GM18951 (cell line): ENCODE data around the gene PIGR.
"Not testable (repeated sequence)": the region's sequence is repeated elsewhere in the genome, so short reads cannot be mapped to it uniquely, and the experiment has no call there.

Experiments
- POLR2A ChIP-seq: IDR thresholded peaks from 4 replicates; pipeline ENCODE4 v1.6.1; 2011; ENCODE audit warnings: mild to moderate bottlenecking; ENCODE audit not compliant: insufficient read length, insufficient read depth; ENCODE audit errors: extremely low read depth
- in situ Hi-C: fragments of 300-500 bp; cut with MboI; formaldehyde crosslinking; loops from one replicate; pipeline ENCODE4 v1.12.0; 2022; ENCODE audit warnings: low sequenced_read_pairs, mixed read lengths, inconsistent platforms; ENCODE audit not compliant: unreplicated experiment

PIGR gene

GRCh38 chr1:206935491-206936067 is 10.7 kb downstream of the PIGR start:
- TF ChIP-seq POLR2A = no peak
- in situ Hi-C loops = no loop called here

DNA sequence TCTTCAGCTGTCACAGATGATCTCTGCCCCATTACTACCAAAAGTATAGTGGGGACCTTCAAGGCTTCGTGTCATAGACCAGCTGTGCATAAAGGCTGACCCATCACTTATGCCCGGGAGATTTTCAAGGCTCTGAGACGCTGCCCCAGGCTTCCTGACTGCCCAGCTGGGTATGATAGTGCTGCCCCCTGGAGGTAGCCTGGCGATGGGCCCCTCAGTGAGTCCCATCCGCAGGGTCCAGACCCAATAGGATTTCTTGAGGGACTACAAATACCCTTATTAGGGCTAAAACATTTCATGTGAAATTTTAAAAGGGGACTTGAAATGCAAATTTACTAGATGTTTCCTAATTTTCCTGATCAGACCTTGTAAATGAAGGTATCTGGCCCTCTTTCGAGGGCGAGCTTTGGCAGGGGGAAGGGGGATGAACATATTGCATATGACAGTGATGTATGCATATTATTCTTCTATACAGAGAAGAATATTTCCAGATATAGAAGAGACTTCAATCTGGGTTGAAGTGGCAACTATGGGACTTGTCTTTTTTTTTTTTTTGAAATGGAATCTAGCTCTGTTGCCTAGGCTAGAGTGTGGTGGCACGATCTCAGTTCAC is 12.8 kb downstream of the PIGR start:
- in situ Hi-C loops = no loop called here

DNA sequence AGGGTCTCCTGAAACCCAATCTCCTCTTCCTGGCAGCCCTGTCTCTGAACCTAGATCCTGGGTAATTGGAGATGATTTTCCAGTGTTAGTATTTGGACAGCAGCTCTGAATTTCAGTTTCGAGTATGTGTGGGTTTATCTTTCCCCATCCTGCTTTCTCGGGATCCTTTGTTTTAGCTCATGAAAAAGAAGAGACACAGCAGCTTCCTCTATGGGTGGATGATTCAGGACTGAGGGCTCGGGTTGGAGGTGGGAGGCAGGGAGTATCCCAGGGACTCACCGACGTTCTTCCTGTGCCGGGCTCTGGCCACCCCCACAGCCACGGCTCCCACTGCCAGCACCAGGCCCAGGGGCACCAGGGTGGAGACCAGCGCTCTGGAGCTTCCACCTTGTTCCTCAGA is 14.1 kb downstream of the PIGR start:
- in situ Hi-C loops = no loop called here
- TF ChIP-seq POLR2A = no peak

More for the DNA sequence above, 12.8 kb downstream of the PIGR start:
- no peak for TF ChIP-seq POLR2A

- in situ Hi-C loops = no loop called here
- peak; percentile 18 for TF ChIP-seq POLR2A
Measured at GRCh38 chr1:206931709-206932108, 14.6 kb downstream of the PIGR start.

GRCh38 chr1:206930210-206930798 is 16.0 kb downstream of the PIGR start:
- in situ Hi-C loops = no loop called here
- TF ChIP-seq POLR2A = peak; percentile 65

- in situ Hi-C loops = no loop called here
- no peak for TF ChIP-seq POLR2A
Measured at GRCh38 chr1:206929524-206929923, 16.7 kb downstream of the PIGR start.

DNA sequence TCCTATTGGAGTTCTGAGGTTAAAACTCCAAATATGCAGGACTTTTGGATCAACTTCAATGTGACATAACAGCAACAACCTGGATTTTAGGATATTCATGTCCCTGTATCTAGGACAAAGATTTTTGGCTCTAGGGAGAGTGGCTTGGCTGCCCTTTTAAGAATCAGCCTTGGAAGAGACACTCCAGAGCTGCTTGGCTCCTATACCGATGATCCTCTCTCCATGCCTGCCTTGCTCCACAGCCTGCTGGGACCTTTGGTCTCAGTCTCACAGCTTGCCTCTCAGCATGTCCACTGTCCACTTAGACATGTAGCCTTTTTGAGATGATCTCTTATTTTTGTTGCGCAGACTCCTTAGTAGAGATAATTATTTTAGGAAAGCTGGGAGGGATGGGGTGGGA is 20.0 kb downstream of the PIGR start:
- in situ Hi-C loops = no loop called here
- TF ChIP-seq POLR2A = no peak

DNA sequence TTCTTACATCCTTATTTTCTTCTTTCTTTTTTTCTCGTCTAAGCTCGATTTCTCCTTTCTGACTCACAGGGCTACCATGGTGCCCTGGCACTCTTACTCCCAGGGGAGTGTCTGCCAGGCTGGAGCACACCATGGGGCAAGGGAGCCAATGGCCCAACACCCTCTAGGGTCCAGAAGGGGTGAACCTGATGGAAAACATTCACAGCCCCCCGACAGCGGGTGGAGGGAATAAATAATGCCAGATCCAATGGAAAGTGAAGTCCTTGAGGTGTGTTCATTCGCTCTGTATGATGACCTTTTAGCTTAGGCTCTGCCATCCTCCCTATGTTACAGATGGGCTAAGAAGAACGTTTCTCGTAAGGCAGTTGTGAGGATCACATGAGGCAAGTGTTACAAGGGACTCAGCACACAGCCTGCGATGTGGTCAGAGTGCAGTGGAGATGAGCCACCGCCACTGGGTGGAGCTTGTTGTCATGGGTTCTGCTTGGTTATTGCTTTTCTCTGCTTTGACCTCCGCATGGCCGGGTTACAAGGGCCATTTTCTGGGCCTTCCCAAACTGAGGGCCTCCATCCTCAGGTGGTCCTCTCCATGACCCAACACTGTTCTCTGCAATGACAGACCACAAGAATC is 21.0 kb downstream of the PIGR start:
- in situ Hi-C loops = no loop called here
- peak; percentile 34 for TF ChIP-seq POLR2A

- in situ Hi-C loops = no loop called here
- peak; percentile 23 for TF ChIP-seq POLR2A
Measured at GRCh38 chr1:206924592-206925105, 21.6 kb downstream of the PIGR start.

DNA sequence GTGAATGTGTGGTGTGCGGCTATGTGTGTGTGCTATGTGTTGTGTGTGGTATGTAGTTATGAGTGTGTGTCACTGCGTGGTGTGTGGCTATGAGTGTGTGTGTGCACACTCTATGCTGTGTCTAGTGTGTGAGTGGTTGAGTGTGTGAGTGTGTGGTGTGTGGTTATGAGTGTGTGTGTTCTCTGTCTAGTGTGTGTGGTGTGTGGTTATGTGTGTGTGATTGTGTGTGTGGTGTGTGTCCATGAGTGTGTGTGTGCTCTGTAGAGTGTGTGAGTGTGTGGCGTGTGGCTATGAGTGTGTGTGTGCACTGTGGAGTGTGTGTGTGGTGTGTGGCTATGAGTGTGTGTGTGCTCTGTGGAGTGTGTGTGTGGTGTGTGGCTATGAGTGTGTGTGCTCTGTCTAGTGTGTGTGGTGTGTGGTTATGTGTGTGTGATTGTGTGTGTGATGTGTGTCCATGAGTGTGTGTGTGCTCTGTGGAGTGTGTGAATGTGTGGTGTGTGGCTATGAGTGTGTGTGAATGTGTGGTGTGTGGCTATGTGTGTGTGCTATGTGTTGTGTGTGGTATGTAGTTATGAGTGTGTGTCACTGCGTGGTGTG is 22.2 kb downstream of the PIGR start:
- in situ Hi-C loops = not testable (repeated sequence)
- peak; percentile 8 for TF ChIP-seq POLR2A

- peak; percentile 61 for TF ChIP-seq POLR2A
- in situ Hi-C loops = no loop called here
Measured at GRCh38 chr1:206923009-206923960, 23.0 kb downstream of the PIGR start.

DNA sequence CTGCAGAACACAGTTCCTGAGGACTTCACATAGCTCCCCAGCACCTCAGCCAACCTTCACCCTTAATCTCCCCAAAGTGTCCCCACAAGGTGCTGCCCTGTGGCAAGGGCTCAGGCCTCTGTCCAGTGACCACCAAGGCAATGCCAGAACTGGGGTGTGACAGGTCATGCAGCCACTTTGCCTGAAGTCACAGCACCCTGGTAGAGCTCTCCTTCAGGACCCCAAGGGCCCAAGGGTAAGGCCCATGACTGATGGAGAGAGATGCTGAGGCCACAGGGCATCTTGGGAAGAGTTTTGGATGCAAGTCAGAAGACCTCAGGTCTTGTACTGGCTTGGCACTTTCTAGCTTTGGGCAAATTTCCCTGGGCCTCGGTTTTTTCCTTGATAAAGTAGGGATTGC is 23.7 kb downstream of the PIGR start:
- in situ Hi-C loops = no loop called here
- TF ChIP-seq POLR2A = no peak
